ENCODE results near the gene LCN15.
"Not testable (repeated sequence)": the region's sequence is repeated elsewhere in the genome, so short reads cannot be mapped to it uniquely, and the experiment has no call there.

LCN15 gene

DNA sequence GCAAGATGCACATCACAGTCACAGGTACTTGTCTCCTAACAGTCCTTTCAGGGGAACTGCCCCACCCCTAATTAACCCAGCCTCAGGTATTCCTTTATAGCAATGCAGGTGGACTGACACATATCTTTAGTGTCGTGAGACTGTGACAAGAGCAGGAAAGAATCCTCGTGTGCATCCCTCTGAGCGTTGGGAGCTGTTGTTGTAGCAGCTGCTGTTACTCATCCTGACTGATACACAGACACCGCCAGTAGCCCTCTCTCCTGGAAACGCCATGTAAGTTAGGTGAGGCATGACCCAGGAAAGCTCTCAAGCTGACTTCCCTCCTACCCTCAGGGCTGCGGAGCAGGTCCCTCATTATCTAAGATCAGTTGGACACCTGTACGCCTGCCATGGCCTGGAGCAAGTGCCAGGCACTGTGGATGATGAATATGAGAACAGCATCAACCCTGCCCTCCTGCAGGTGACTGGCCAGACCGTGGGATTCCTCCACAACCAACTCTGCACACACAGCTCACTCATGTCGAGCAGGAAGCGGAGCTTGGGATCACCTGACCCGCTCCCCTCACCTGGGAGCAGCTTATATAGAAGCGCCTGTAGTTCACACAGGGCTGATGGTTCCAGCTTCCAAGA lies 10.2 kb upstream of the LCN15 start:
- no peak for DNase-seq (ENCODE audit: low read depth)

DNA sequence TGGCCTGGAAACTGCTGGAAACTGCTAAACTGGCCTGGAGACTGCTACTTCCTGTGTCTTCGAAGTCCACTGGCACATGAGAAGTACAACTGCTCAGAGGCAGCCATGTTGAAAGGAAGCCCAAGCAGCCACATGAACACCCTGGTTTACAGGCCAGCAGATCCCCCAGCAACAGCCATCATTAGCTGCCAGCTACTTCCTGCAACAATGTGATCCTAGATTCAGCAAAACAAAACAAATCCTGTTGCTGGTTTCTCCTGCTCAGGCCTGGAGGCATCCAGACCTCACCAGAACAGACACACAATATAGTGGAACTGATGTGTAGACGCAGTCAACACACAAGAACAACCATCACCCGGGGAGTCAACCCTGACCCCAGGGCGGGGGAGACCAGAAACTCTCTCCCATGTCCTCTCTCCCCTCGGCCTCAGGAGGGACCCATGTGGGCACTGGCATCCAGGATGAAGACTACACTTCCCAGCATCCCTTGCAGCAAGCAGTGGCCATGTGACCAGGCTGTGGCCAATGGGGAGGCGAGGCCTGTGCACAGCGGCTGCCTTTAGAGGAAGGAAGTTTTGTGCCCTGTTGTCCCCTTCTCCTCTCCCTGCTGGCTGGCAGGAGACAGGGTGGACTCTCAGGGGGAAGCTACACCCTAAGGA lies 9.2 kb upstream of the LCN15 start:
- no peak for DNase-seq (ENCODE audit: low read depth)

DNA sequence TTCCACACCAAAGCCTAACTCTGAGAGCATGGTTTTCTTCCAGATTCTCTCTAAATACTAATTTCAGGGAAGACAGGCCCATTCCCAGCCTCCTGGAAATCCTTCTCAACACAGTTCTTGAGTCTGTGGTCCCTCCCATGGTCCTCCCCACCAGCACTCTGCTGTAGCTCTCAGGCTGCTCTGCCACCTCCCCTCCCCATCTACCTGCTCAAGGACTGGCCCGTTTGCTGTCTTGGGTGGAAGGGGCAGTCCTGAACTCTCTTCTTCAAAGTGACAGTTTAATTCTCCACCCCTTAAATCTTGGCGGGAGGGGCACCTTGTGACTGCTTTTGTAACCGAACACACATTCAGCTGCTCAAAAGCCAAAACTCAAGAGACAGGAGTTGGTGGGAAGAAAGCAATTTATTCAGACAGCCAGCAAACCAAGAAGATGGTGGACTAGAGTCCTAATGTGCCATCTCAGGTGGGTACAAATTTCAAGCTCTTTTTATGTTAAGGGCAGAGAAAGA lies 7.6 kb upstream of the LCN15 start:
- DNase-seq (ENCODE audit: low read depth) = no peak

DNA sequence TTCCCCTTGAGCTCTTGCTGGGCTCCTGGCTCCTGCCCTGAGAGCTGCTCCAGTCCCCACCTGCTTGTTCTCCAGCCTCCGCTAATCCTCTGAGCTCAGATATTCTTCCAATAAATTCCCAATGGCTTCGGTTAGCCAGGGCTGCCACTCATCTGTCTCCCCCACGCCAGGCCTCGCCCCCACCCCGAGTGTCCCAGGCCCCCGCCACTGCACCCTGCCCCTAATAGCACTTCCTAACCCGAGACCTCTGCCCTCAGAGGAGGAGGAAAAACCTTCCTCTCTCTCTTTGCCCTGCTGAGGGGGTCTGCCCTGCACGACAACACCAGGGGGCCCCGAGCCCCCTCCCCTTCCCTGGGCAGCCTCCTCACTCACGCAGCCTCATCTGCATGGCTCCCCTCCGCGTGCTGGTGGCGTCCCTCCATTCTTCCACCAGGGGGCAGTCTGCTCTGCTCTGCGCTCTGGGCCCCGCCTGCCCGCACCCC lies 5.4 kb upstream of the LCN15 start:
- no peak for DNase-seq (ENCODE audit: low read depth)

DNA sequence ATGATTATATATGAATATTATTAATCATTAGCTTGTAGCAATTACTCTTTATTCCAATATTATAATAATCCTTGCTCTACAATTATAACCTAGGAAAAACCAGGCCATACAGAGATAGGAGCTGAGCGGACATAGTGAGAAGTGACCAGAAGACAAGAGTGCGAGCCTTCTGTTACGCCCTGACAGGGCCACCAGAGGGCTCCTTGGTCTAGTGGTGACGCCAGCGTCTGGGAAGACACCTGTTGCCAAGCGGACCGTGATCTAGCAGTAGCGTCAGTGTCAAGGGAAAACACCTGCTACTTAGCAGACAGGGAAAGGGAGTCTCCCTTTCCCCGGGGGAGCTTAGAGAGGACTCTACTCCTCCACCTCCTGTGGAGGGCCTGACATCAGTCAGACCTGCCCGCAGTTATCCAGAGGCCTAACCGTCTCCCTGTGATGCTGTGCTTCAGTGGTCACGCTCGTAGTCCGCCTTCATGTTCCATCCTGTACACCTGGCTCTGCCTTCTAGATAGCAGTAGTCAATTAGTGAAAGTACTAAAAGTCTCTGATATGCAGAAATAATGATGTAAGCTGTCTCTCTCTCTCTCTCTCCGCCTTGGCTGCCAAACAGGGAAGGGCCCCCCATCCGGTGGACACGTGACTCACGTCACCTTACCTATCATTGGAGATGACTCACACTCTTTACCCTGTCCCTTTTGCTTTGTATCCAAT lies 2.2 kb upstream of the LCN15 start:
- peak; percentile 48 for DNase-seq (ENCODE audit: low read depth)

DNA sequence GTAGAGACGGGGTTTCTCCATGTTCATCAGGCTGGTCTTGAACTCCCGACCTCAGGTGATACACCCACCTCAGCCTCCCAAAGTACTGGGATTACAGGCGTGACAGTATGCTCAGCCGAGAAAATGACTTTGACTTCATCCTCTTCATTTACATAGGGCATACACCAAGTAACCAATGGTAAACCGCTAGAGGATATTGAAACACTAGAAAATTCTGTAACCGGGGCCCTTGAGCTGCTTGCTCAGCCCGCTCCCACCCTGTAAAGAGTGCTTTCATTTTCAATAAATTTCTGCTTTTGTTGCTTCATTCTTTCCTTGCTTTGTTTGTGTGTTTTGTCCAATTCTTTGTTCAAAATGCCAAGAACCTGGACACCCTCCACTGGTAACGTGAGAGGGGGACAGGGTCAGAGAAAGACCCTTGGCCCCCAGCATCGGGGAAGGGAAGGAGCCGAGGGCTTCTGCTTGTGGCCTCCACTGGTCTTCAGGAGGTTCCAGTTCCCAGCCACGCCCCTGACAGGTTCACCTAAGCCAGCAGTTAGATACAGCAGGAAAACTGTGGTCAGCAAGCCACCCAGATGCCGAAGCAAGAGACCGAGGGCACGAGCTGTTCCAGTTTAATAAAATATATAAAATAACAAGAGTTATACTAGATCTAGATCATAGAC lies 1.6 kb upstream of the LCN15 start:
- DNase-seq (ENCODE audit: low read depth) = not testable (repeated sequence)

DNA sequence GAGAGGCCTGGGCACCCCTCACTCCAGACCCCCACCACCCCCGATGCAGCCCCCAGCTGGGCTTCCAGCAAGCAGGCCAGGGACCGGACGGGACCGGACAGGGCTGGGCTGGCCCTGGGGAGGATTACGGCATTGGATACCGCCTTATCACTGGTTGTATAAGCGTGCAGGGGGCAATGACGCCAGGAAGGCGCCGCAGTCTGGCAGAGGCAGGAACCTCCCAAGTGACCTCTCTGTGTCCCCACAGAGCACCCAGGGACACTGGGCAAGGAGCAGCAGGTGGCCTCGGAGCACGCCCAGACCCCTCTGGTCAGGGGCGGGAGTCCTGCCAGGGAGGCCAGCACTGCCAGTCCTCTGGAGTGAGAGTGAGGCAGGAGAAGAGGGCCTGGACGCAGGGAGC lies 723 bp upstream of the LCN15 start:
- no peak for DNase-seq (ENCODE audit: low read depth)

DNA sequence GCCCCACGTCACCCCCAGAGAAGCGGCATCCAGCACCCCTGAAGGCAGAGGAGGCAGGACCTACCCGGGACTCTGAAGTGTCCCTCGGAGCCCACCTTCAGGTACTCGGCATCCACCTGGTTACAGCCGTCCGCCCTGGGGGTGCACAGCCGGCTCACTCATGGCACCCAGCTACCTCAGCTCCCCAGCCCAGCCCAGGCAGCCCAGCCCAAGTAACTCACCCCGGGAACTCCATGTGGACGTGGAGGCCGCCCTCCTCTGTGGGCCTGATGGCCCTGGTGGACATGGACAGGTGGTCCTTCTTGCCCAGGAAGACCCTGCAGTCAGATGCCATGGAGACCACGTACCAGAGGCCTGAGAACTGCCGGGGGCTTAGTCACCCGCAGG lies 676 bp downstream of the LCN15 start:
- DNase-seq (ENCODE audit: low read depth) = no peak

DNA sequence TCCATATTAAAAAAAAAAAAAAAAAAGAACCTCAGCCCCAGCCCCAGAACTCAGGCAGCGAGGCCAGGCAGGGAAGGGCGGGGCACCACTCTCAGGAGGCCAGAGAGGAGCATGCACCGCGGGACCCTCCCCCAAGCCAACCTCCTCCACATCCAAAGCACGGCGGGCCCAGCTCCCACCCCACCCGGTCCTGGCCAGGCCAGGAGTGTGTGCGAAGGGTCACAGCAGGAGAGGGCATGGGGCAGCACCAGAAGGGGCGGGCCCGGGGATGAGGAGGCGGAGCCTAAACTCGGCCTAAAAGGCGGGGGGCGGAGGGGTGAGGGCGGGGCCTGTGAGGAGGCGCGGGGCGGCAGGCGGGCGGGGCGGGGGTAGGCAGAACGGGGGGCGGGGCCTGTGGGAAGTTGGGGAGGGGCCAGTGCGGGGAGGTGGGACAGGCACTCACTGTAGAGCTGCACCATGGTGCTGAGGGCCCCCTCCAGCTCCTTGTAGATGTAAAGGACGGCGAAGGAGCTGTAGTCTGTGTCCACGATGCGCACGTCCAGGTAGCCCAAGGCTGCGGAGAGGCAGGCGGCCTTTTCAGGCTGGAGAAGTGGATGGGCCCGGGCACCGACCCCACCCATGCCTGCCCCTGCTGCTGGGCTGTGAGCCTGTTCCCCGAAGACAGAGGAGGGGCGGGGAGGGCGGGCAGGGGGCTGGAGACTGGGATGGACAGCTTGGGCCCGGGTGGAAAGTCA lies 1.2 kb downstream of the LCN15 start:
- DNase-seq (ENCODE audit: low read depth) = no peak

DNA sequence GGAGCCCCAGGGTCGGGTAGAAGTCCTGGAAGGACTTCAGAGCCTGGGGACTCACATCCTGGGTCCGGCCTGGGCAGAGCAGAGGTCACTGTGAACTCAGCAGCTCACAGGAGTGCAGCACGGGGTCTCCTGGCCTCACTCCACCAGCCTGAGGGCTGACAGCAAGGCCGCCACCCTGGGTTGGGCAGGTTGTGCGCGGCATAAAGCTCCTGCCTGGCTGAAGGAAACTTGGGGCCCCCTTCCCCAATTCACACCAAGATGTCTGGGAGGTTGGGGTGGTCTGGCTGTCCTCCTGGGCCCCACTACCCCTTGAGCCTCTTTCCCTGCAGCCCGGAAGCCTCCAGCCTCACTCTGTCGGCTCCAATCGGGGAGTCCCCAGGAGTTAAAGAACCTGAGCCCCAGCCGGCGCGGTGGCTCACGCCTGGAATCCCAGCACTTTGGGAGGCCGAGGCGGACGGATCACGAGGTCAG lies 2.1 kb downstream of the LCN15 start:
- DNase-seq (ENCODE audit: low read depth) = no peak

DNA sequence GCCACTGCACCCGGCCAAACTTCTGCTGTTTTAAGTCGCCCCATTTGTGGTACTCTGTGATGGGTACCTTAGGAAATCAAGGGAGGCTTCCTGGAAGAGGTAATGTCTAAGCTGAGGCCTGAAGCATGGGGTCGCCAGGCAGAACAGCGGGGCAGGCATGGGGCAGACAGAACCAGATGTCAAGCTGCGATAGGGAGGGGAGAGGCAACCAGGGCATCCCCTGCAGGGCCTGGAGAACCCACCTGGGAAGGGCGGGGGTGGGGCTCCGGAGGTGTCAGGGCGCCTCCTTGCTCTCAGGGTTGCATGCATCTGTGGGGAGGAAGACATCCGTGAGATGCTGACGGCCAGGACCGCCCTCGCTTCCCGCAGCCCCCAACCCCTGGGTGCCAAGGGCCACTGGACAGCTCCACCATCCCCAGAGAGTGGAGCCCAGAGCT lies 2.8 kb downstream of the LCN15 start:
- DNase-seq (ENCODE audit: low read depth) = no peak

DNA sequence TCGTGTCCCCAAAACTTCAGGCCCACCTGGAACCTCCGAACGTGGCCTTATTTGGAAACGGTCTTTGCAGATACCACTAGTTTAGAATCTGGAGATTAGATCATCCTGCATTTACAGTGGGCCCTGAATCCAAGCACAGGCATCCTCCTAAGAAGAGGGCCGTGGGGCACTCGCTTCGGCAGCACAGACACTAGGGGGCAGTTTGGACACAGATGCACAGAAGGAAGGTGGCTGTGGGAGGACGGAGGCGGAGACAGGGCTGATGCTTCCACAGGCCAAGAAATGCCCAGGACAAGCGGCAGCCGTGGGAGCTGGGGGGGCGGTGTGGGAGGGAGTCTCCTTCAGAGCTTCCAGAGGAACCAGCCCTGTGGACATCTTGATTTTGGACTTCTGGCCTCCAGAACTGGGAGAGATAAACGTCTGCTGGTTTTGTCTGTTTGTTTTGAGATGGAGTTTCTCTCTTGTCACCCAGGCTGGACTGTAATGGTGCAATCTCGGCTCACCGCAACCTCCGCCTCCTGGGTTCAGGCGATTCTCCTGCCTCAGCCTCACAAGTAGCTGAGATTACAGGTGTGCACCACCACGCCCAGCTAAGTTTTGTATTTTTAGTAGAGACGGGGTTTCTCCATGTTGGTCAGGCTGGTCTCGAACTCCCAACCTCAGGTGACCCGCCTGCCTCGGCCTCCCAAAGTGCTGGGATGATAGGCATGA lies 3.3 kb downstream of the LCN15 start:
- peak; percentile 71 for DNase-seq (ENCODE audit: low read depth)

DNA sequence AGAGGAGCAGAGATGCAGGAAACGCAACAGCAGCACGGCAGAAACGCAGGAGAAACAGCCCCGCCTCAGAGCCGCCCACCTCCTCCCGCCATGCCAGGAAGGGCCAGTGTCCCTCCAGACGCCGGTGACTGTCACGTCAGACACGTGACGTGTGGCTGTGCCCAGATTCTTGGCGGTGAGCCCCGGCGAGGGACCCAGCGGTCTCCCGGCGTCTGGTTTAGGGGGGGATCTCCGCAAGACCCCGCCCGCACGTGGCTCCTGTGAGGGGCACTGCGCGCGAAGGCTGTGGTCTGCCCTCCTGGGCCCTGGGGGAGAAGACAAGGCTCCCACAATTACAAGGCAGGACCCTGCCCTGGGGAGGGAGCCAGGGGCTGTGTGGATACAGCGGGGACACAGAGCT lies 3.9 kb downstream of the LCN15 start:
- no peak for DNase-seq (ENCODE audit: low read depth)

DNA sequence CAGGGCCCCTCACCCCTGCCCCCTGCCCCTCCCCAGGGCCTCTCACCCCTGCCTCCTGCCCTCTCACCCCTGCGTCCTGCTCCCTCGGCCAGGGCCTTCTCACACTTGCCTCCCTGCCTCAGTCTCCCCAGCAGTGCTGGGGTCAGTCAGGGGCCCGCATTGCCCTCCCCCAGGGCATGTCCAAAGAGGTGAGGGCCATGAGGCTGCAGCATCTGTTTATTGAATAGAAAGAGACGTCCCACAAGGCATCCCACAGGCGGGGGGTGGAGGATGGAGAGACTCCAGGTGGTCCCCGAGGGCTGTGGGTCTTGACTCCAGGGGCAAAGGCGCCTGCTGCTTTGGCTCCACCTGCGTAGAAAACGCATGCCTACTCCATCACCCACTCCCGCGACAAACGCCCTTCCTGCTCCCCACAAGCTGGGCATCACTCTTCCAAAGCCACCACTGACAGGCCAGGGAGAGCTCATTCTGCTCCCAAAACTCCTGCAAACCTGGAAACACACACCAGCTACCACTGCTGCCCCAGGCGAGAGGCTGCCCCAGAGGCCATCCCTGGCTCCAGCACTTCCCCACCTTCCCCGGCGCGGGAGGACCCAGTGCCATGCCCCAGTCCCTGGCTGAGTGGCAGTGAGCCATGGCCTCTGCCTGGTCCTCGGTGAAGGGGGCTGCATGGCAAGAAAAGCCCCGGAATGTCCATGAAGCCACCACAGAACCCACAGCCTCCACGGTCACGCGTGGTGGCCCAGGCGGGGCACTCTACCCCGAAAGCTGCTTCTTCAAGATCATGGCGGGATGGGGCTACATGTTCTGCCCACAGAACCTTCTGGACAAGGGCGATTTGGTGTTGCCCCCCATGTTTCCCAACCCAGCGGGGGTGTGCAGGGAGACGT lies 4.6 kb downstream of the LCN15 start:
- DNase-seq (ENCODE audit: low read depth) = no peak

DNA sequence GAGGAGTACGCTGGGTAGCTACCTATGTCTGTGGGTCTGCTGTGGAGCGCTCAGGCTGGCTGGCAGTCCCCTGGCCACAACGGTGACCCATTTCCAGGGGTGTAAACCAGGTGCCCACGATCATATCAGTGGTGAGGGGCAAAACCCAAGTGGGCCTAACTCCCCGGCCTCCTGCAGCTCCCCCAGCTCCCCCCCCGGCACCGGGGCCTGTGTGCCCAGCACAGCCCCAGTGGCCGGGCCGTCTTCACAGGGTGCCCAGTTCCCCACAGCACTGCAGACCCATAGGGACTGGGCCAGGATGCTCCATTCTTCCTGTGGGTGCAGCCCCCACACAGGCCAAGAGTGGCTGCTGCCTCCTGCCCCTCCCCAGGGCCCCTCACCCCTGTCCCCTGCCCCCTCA lies 5.3 kb downstream of the LCN15 start:
- no peak for DNase-seq (ENCODE audit: low read depth)

DNA sequence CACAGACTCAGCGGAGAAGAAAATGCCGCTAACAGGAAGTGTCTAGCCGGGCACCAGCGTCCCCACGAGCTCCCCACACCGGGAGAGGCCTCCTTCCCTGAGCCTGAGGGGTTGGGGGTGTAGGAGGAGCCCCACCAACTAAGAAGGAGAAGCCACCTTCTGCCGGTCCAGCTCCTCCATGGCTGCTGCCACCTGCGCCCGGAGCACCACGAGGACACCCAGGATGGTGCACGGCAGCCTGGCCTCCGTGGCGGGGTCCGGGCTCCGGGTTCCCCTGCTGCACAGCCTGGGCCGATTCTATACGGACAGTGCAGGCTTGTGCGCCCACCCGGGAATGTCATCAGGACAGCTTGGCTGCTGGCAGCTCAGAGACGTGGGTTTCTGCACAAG lies 6.6 kb downstream of the LCN15 start:
- DNase-seq (ENCODE audit: low read depth) = no peak

DNA sequence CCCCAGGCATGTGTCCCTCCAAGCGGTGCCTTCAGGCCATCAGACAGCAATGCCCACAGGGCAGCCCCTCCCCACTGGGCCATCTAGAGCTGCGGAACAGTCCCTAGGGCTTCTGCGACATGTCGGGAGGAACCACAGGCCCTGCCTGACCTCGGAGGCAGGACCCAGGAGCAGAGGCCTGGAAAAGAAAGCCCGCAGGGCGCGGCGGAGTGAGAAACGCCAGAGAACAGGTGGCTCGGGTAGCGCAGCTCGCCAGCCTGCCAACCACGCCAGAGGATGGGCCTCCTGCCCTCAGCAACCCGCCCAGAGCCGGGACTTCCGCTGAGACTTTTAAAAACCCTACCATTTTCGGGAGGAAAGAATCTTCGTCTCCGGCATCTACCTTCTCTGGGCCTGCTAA lies 7.0 kb downstream of the LCN15 start:
- no peak for DNase-seq (ENCODE audit: low read depth)

DNA sequence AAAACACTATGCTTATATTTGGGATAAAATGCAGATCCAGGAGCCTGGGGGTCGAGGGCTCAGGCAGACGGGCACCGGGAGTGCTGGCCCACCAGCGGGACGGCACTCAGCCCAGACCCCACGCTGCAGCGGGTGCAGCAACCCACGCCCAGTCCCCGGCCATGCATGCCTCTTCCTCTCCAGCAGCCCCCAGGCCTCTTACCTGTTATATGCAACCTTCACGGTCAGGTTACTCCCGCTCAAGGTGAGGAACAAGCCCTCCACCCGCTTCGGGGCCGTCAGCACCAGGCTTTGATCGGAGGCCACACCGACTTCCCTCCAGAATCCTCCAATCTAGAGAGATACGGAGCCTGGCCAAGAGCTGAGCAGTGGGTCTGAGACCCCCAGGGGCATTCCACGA lies 7.5 kb downstream of the LCN15 start:
- no peak for DNase-seq (ENCODE audit: low read depth)

DNA sequence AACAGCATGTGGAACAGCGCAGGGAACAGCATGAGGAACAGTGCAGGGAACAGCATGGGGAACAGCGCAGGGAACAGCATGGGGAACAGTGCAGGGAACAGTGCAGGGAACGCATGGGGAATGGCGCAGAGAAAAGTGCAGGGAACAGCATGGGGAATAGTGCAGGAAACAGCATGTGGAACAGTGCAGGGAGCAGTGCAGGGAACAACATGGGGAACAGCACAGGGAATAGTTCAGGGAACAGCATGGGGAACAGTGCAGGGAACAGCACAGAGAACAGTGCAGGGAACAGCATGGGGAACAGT lies 8.2 kb downstream of the LCN15 start:
- no peak for DNase-seq (ENCODE audit: low read depth)
